IPS-15b (cell line): ENCODE measurements around the gene GH1.

Experiments
- H3K27me3 ChIP-seq: one replicate; pipeline ENCODE4 v1.6.1; 2013; ENCODE audit warnings: low read length; ENCODE audit not compliant: control insufficient read depth, insufficient read depth
- H3K36me3 ChIP-seq: one replicate; pipeline ENCODE4 v1.6.1; 2013; ENCODE audit warnings: low read length; ENCODE audit not compliant: control insufficient read depth, insufficient read depth
- H3K4me1 ChIP-seq: one replicate; pipeline ENCODE4 v1.6.1; 2013; ENCODE audit warnings: mild to moderate bottlenecking, low read length; ENCODE audit not compliant: control insufficient read depth, insufficient read depth
- H3K4me3 ChIP-seq: one replicate; pipeline ENCODE4 v1.5.1; 2013; ENCODE audit warnings: low read depth, low read length
- H3K9ac ChIP-seq: one replicate; pipeline ENCODE4 v1.6.1; 2013; ENCODE audit warnings: low read depth, mild to moderate bottlenecking, low read length
- H3K9me3 ChIP-seq: one replicate; pipeline ENCODE4 v1.6.1; 2013; ENCODE audit warnings: mild to moderate bottlenecking, low read length; ENCODE audit not compliant: control insufficient read depth, insufficient read depth

The GH1 gene

DNA sequence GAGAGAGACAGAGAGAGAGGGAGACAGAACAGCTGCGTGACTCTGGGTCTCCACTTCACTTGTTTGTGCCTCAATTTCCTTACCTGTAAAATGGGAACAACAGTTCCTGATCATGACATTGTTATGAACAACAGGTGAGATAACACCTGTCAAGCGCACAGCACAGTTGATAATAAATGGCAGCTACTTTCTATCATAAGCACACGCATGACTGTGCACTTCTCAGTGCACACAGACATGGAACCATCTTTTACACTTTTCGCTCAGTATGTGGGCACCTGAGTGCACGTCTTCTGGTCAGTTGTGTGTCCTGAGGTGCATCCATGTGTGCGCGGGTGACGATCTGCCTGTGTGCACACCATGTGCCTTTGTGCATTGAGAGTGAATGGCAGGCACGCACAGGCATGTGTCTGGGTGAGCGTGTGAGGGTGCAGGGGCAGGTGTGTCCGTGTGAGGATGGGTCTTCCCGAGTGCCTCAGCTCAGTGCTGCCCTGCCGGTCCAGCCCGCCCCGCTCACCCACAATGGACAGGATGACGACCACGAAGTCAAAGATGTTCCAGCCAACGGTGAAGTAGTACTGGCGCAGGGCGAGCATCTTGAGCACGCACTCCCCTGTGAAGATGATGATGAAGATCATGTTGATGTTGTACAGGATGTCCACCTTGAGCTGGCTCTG lies 23.8 kb upstream of the GH1 start:
- H3K9me3 ChIP-seq: no peaks in the 10 kb centered on the region
- H3K9ac ChIP-seq: no peak overlapping the region
- no peaks in the 10 kb centered on the region for H3K4me1 ChIP-seq
- no peak overlapping the region for H3K4me3 ChIP-seq
- no peaks in the 10 kb centered on the region for H3K27me3 ChIP-seq
- H3K36me3 ChIP-seq: peaks cover 5% of the 10 kb centered on the region

GRCh38 chr17:63941751-63942150 lies 23.1 kb upstream of the GH1 start:
- Histone ChIP-seq H3K9me3 (no peaks in the 10 kb centered on the region), H3K9ac (no peak overlapping the region), H3K36me3 (peaks cover 5% of the 10 kb centered on the region), H3K4me3 (no peak overlapping the region), H3K4me1 (no peaks in the 10 kb centered on the region), H3K27me3 (no peaks in the 10 kb centered on the region)

DNA sequence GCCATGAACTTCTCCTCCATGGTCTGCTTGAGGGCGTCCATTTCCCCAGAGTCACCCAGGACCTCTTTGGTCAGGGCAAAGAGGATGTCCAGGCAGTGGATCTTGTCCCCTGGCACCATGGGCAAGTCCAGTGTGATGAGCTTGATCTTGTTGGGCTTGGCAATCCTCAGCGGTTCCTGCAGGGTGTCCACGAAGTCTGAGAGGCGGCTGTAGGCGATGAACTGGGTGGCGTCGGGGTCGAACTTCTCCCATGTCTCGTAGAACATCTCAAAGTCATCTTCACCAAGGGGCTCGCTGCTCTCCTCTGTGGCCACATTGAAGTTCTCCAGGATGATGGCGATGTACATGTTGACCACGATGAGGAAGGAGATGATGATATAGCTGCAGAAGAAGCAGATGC lies 22.5 kb upstream of the GH1 start:
- Histone ChIP-seq H3K27me3 (no peaks in the 10 kb centered on the region), H3K4me1 (no peaks in the 10 kb centered on the region), H3K9ac (no peak overlapping the region), H3K9me3 (no peaks in the 10 kb centered on the region), H3K4me3 (no peak overlapping the region), H3K36me3 (peaks cover 5% of the 10 kb centered on the region)

DNA sequence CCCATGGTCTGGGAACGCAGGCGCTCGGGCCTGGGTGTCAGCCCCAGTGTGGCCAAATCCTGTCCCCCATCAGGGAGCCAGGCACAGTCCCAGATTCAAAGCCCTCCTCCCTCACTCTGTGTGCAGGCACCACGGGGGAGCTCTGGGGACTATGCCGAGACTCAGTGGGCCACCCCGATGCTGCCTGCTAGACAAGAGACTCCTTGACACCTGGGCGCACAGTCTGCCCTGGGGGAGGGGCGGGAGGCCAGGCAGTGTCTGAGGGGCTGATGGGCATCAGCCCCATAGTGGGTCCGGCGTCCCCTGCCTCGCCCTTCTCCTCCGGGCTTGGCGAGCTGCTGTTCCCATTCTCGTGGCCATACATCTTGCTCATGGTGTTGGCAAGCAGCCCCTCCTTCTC lies 21.9 kb upstream of the GH1 start:
- no peaks in the 10 kb centered on the region for H3K9me3 ChIP-seq
- no peak overlapping the region for H3K9ac ChIP-seq
- H3K27me3 ChIP-seq: no peaks in the 10 kb centered on the region
- peaks cover 5% of the 10 kb centered on the region for H3K36me3 ChIP-seq
- no peaks in the 10 kb centered on the region for H3K4me1 ChIP-seq
- H3K4me3 ChIP-seq: no peak overlapping the region

GRCh38 chr17:63939884-63940283 lies 21.2 kb upstream of the GH1 start:
- no peaks in the 10 kb centered on the region for H3K9me3 ChIP-seq
- H3K9ac ChIP-seq: no peak overlapping the region
- H3K4me1 ChIP-seq: no peaks in the 10 kb centered on the region
- H3K27me3 ChIP-seq: no peaks in the 10 kb centered on the region
- no peak overlapping the region for H3K4me3 ChIP-seq
- peaks cover 5% of the 10 kb centered on the region for H3K36me3 ChIP-seq

GRCh38 chr17:63939401-63939800 lies 20.8 kb upstream of the GH1 start:
- Histone ChIP-seq H3K27me3 (no peaks in the 10 kb centered on the region), H3K9ac (no peak overlapping the region), H3K36me3 (peaks cover 5% of the 10 kb centered on the region), H3K4me3 (no peak overlapping the region), H3K4me1 (no peaks in the 10 kb centered on the region), H3K9me3 (no peaks in the 10 kb centered on the region)

DNA sequence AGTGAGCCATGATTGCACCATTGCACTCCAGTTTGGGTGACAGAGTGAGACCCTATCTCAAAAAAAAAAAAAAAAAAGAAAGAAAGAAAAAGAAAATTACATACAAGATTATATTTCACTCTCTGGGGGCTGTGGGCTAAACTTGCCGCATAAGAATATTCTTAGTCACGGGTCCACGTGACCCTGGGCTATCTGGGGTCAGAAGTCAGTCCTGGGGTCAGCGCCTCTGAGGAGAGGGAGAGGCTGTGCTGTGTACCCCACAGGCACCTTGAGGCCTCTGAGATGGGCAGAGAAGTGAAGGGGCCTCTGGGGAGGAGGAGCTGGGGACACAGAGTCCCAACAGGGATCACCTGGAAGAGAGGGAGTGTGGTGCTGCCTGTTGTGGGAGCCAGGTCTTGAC lies 19.3 kb upstream of the GH1 start:
- H3K9me3 ChIP-seq: no peaks in the 10 kb centered on the region
- no peaks in the 10 kb centered on the region for H3K27me3 ChIP-seq
- H3K4me1 ChIP-seq: no peaks in the 10 kb centered on the region
- H3K4me3 ChIP-seq: no peak overlapping the region
- H3K36me3 ChIP-seq: peaks cover 5% of the 10 kb centered on the region
- H3K9ac ChIP-seq: no peak overlapping the region

- H3K9ac ChIP-seq: no peak overlapping the region
- H3K9me3 ChIP-seq: no peaks in the 10 kb centered on the region
- H3K36me3 ChIP-seq: peaks cover under 1% of the 10 kb centered on the region
- H3K4me3 ChIP-seq: no peak overlapping the region
- H3K27me3 ChIP-seq: no peaks in the 10 kb centered on the region
- no peaks in the 10 kb centered on the region for H3K4me1 ChIP-seq
These were observed 18.7 kb upstream of the GH1 start for GRCh38 chr17:63937319-63937718.

DNA sequence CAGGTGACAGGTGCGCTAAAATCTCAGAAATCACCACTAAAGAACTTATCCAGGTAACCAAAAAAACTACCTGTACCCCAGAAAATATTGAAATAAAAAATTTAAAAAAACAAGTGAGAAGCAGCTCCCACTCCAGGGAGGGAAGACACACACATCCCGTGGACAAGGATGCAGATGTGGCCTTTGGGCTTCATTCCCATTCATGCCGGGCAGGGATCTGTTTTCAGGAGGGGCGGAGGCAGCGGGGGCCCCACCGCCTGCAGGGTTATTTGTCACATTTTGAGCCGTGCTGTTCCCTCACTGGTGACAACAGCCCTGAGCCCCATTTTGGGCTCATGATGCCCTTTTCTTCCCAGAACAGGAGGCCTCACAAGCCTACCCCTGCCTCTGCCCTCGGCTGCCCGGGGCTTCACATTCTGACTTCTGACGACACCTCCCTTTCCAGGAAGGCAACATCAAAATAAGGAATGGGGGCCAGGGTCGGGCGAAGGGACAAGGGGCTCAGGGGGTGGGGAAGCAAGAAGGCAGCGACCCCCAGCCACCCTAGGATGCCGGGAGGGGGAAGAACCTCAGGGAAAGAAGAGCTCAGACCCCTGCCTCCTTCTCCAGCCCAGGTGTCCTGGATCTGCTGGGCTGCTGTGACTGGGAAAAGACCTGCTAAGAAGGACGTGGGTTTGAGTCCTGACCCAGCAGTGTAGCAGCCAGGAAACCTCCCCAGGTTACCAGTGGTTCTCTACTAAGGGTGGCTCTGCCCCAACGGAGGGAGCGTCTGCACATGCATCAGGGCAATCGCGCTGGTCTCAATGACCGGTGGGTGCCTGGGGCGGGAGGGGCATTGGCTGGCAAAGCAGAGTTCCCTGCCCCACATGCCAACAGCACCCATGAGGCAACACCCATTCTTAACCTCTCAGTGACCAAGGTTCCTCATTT lies 15.8 kb upstream of the GH1 start:
- H3K27me3 ChIP-seq: no peaks in the 10 kb centered on the region
- peaks cover 3% of the 10 kb centered on the region for H3K4me1 ChIP-seq
- no peaks in the 10 kb centered on the region for H3K36me3 ChIP-seq
- no peak overlapping the region for H3K9ac ChIP-seq
- no peak overlapping the region for H3K4me3 ChIP-seq
- no peaks in the 10 kb centered on the region for H3K9me3 ChIP-seq

- Histone ChIP-seq H3K9ac (no peak overlapping the region), H3K36me3 (no peaks in the 10 kb centered on the region), H3K27me3 (no peaks in the 10 kb centered on the region), H3K9me3 (no peaks in the 10 kb centered on the region), H3K4me1 (peaks cover 3% of the 10 kb centered on the region), H3K4me3 (no peak overlapping the region)
These were observed 15.0 kb upstream of the GH1 start for GRCh38 chr17:63933598-63933997.

DNA sequence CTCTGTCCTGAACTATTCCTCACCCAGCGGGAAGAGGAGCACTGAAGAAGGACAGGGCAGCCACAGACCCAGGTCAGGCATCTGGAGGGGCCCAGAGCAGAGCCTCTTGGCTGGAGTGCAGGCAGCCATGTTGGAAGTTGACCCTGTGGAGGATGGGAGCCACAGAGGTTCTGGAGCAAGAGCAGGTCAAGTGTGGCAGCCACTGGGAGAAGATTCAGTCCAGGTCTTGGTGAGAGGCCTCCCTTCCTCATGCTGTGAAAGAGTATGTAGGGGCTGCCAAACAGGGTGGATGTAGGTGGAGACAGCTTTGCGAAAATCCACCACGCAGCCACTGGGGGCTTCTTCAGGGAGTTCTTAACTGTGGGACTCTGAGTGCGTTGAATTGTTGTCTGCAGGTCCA lies 14.1 kb upstream of the GH1 start:
- Histone ChIP-seq H3K4me1 (peaks cover 3% of the 10 kb centered on the region), H3K27me3 (no peaks in the 10 kb centered on the region), H3K9me3 (no peaks in the 10 kb centered on the region), H3K9ac (no peak overlapping the region), H3K4me3 (no peak overlapping the region), H3K36me3 (no peaks in the 10 kb centered on the region)

DNA sequence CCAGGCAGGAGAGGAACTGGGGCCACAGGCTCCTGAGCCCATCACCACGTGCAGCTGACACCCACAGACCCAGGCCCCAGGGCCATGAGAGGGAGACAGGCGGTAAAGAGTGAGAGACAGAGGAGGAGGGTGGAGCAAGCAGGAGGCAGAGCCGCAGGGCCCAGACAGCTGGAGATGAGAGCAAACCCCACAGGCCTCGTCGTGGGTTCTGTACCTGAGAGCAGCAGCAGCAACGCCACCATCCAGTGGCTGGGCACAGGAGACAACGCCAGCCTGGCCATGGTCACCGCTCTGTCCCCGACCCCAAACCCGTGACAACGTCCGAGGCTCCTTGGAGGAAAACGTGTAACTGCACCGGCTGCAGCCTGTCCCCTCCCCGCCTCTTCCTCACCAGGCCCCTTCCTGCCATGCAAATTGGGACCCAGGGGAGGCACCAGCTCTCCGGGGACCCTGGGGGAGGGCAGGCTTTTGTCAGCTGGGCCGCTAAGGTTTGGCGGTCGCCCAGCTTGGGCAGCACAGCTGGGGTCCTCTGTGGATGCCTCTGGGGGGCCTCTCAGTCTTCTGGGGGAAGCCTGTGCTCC lies 13.4 kb upstream of the GH1 start, which contains the start of gene CD79B:
Gene CD79B (minus strand): TSS at position 351 of the 581 bp plus-strand sequence. CDS start 70 bp downstream, at position 281.
- Histone ChIP-seq H3K4me1 (peaks cover 3% of the 10 kb centered on the region), H3K9ac (no peak within 1 kb of the TSS)

More for the DNA sequence above, 13.4 kb upstream of the GH1 start, which contains the start of gene CD79B:
- Histone ChIP-seq H3K27me3 (no peaks in the 10 kb centered on the region), H3K9me3 (no peaks in the 10 kb centered on the region), H3K36me3 (no peaks in the 10 kb centered on the region), H3K4me3 (no peak within 1 kb of the TSS)
